Hepatocyte (in vitro differentiated cells): Measurements from ENCODE around the gene ACOT12. TPM values are rescaled to one million over a fixed set of nuclear protein-coding genes. Genes with fewer than 3 reads are reported as not detected.

Experiments
- DNase-seq: peaks from one replicate; pipeline ENCODE4 v3.0.0-alpha.2; 2016; ENCODE audit warnings: low spot score
- H2AFZ ChIP-seq: fragments of 200-600 bp; sonication (generic); 2 replicates; pipeline ENCODE4 v1.6.0; 2016; ENCODE audit warnings: antibody characterized with exemption, mild to moderate bottlenecking
- H3K27ac ChIP-seq: fragments of 200-600 bp; sonication (generic); 2 replicates; pipeline ENCODE4 v1.5.1; 2016; ENCODE audit warnings: mild to moderate bottlenecking
- H3K27me3 ChIP-seq: fragments of 200-600 bp; sonication (generic); 2 replicates; pipeline ENCODE4 v1.6.1; 2016
- H3K36me3 ChIP-seq: fragments of 200-600 bp; sonication (generic); replicated peaks from 2 replicates; pipeline ENCODE4 v1.5.1; 2016; ENCODE audit warnings: low read depth; ENCODE audit not compliant: insufficient read depth
- H3K4me1 ChIP-seq: fragments of 200-600 bp; sonication (generic); 2 replicates; pipeline ENCODE4 v1.5.1; 2016; ENCODE audit warnings: mild to moderate bottlenecking, moderate library complexity; ENCODE audit not compliant: insufficient read depth
- H3K4me2 ChIP-seq: fragments of 200-600 bp; sonication (generic); 2 replicates; pipeline ENCODE4 v1.6.0; 2016
- H3K4me3 ChIP-seq: fragments of 200-600 bp; sonication (generic); 2 replicates; pipeline ENCODE4 v1.5.1; 2016; ENCODE audit warnings: mild to moderate bottlenecking
- H3K79me2 ChIP-seq: fragments of 200-600 bp; sonication (generic); 2 replicates; pipeline ENCODE4 v1.6.0; 2017; ENCODE audit warnings: mild to moderate bottlenecking
- H3K9me2 ChIP-seq: fragments of 200-600 bp; sonication (generic); replicated peaks from 2 replicates; pipeline ENCODE4 v1.6.0; 2017; ENCODE audit warnings: mild to moderate bottlenecking; ENCODE audit not compliant: insufficient read depth
- H3K9me3 ChIP-seq: fragments of 200-600 bp; sonication (generic); 2 replicates; pipeline ENCODE4 v1.5.1; 2016; ENCODE audit warnings: low read depth, mild to moderate bottlenecking
- H4K20me1 ChIP-seq: fragments of 200-600 bp; sonication (generic); 2 replicates; pipeline ENCODE4 v1.6.0; 2016; ENCODE audit warnings: mild to moderate bottlenecking; ENCODE audit not compliant: insufficient read depth, poor library complexity, severe bottlenecking
- EZH2 ChIP-seq: fragments of 200-600 bp; sonication (generic); IDR thresholded peaks from 2 replicates; pipeline ENCODE4 v1.6.1; 2016; ENCODE audit warnings: antibody characterized with exemption, mild to moderate bottlenecking, borderline replicate concordance
- EZH2phosphoT487 ChIP-seq: fragments of 200-600 bp; sonication (generic); IDR thresholded peaks from one replicate; pipeline ENCODE4 v1.6.1; 2018; ENCODE audit warnings: antibody characterized with exemption, mild to moderate bottlenecking, low read depth, moderate library complexity; ENCODE audit not compliant: unreplicated experiment, severe bottlenecking
- WGBS: methylation state at CpG from one replicate; pipeline ENCODE4 v1.1.6; 2016; ENCODE audit warnings: low lambda C conversion rate; ENCODE audit errors: missing lambda C conversion rate; 5-methylcytosine and 5-hydroxymethylcytosine counted together
- polyA plus RNA-seq: library from polyadenylated mRNA; unstranded; fragments of >200 nt; fragmentation: Nextera tagmentation; extraction: Ambion mirVana; gene quantifications from 2 replicates; pipeline ENCODE4 v1.2.1, GENCODE V29; 2016
- total RNA-seq: library from RNA; depleted of rRNA; stranded (reverse); fragments of >200 nt; gene quantifications from 2 replicates; pipeline ENCODE4 v1.2.3, GENCODE V29; 2014
- TF ChIP-seq, protein P1 (sequence below): fragments of 200-600 bp; sonication (generic); IDR thresholded peaks from 2 replicates; pipeline ENCODE4 v1.5.1; 2016; ENCODE audit warnings: antibody characterized with exemption, mild to moderate bottlenecking; ENCODE audit not compliant: poor library complexity

Gene ACOT12
- total and polyA plus RNA-seq, 2 experiments from 2014 or later, result 2.9 to 10.2 TPM

DNA sequence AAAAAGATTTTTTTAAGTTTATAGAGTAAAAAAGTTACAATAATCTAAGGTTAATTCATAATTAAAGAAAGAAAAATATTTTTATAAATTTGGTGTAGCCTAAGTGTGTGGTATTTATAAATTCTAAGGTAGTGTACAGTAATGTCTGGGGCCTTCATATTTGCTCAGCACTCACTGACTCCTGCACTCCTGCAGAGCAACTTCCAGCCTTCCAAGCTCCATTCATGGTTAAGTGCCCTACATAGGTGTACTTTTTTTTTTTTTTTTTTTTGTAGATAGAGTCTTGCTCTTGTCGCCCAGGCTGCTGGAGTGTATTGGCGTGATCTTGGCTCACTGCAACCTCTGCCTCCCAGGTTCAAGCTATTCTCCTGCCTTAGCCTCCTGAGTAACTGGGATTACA lies 10.1 kb downstream of the ACOT12 start:
- WGBS, result 100% methylated on average over 2 of the region's 2 CpGs
- no peak for DNase-seq
- no peaks in the 10 kb centered on the region for H3K27me3 ChIP-seq
- no peaks in the 10 kb centered on the region for H3K4me1 ChIP-seq
- H3K79me2 ChIP-seq, result no peaks in the 10 kb centered on the region
- H3K9me2 ChIP-seq, result no peaks in the 10 kb centered on the region
- no peak overlapping the region for H3K27ac ChIP-seq
- no peak overlapping the region for H2AFZ ChIP-seq
- no peak overlapping the region for H3K4me3 ChIP-seq
- no peak overlapping the region for H3K4me2 ChIP-seq
- H4K20me1 ChIP-seq, result no peaks in the 10 kb centered on the region
- H3K36me3 ChIP-seq, result no peaks in the 10 kb centered on the region
- no peaks in the 10 kb centered on the region for H3K9me3 ChIP-seq
- TF ChIP-seq, protein P1, sequence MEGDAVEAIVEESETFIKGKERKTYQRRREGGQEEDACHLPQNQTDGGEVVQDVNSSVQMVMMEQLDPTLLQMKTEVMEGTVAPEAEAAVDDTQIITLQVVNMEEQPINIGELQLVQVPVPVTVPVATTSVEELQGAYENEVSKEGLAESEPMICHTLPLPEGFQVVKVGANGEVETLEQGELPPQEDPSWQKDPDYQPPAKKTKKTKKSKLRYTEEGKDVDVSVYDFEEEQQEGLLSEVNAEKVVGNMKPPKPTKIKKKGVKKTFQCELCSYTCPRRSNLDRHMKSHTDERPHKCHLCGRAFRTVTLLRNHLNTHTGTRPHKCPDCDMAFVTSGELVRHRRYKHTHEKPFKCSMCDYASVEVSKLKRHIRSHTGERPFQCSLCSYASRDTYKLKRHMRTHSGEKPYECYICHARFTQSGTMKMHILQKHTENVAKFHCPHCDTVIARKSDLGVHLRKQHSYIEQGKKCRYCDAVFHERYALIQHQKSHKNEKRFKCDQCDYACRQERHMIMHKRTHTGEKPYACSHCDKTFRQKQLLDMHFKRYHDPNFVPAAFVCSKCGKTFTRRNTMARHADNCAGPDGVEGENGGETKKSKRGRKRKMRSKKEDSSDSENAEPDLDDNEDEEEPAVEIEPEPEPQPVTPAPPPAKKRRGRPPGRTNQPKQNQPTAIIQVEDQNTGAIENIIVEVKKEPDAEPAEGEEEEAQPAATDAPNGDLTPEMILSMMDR, result no peak
- TF ChIP-seq EZH2 (no peak), EZH2phosphoT487 (no peak)

DNA sequence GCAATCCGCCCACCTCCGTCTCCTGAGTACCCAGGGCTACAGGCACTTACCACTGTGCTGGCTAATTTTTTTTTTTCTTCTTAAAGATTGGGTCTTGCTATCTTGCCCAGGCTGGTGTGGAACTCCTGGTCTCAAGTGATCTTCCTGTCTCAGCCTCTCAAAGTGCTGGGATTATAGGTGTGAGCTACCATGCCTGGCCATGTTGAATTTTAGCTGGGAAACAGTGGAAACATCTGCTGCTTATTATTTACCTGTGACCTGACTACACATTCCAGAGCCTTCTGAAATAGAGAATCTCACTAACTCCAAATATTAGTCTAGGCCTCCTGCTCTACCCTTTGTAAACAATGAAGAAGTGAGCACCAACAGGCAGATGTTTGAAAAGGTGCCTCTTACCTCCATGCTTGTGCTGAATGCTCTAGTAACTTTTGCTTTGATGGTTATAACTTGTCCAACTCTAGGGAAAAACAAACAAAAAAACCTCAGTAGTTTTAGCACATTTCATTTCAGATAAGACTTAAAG lies 22.5 kb downstream of the ACOT12 start:
- Histone ChIP-seq H3K4me2 (no peak overlapping the region), H3K36me3 (no peaks in the 10 kb centered on the region), H3K9me3 (no peaks in the 10 kb centered on the region), H3K4me3 (no peak overlapping the region), H3K4me1 (peaks cover 7% of the 10 kb centered on the region), H4K20me1 (no peaks in the 10 kb centered on the region), H3K79me2 (no peaks in the 10 kb centered on the region), H2AFZ (no peak overlapping the region), H3K27me3 (no peaks in the 10 kb centered on the region), H3K9me2 (no peaks in the 10 kb centered on the region), H3K27ac (no peak overlapping the region)
- TF ChIP-seq EZH2phosphoT487 (peak; percentile 94), EZH2 (no peak)
- 77% methylated on average over 2 of the region's 2 CpGs for WGBS
- DNase-seq, result no peak

DNA sequence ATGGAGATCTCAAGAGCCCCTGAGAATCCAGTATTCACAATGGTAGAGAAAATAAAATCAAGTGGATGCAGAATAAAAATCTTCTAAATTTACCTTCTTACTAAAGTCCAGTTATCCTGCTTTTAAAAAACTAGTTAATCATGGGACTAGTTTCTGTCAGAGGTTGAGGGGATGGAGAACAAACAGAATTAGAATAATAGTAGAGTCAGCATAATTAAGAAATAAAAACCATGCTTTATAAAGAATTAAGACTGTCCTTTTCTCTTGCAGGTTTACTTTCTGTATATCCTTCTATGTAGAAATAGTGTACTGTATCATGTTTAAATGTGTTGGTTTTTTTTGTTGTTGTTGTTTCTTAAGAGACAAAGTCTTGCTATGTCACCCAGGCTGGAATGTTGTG lies 23.0 kb downstream of the ACOT12 start:
- TF ChIP-seq, protein P1, result no peak
- TF ChIP-seq EZH2, result no peak
- H3K4me2 ChIP-seq, result no peak overlapping the region
- DNase-seq, result no peak
- no peaks in the 10 kb centered on the region for H3K36me3 ChIP-seq
- no peak overlapping the region for H3K27ac ChIP-seq
- H3K27me3 ChIP-seq, result no peaks in the 10 kb centered on the region
- H3K4me1 ChIP-seq, result peaks cover 7% of the 10 kb centered on the region
- no peaks in the 10 kb centered on the region for H4K20me1 ChIP-seq
- H3K9me3 ChIP-seq, result no peaks in the 10 kb centered on the region
- H3K4me3 ChIP-seq, result no peak overlapping the region
- no peaks in the 10 kb centered on the region for H3K9me2 ChIP-seq
- no peak overlapping the region for H2AFZ ChIP-seq
- no peaks in the 10 kb centered on the region for H3K79me2 ChIP-seq

DNA sequence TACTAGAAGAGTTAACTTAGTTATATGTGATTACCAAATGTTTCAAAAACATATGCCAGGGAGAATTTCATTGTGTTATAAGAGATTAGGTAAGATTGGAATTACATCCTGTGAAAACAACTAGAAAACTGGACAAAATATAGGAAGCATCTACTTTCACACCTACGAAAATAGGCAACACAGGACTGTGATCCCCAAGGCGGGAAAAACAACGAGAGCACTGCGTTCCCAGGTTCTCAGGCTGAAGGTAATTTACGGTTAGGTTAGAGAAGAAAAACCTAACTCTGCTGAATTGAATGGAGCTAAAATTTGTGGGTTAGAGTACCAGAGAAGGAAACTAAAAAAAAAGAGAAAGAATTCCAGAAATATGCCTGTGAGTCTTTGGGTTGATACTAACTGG lies 28.4 kb downstream of the ACOT12 start:
- Histone ChIP-seq H3K27me3 (no peaks in the 10 kb centered on the region), H3K9me2 (no peaks in the 10 kb centered on the region), H2AFZ (no peak overlapping the region), H3K36me3 (no peaks in the 10 kb centered on the region), H3K4me3 (no peak overlapping the region), H3K4me1 (peaks cover 31% of the 10 kb centered on the region), H3K4me2 (no peak overlapping the region), H3K79me2 (no peaks in the 10 kb centered on the region), H3K27ac (no peak overlapping the region), H4K20me1 (no peaks in the 10 kb centered on the region), H3K9me3 (no peaks in the 10 kb centered on the region)
- WGBS, result 91% methylated on average over 5 of the region's 5 CpGs
- DNase-seq, result no peak
- TF ChIP-seq, protein P1, result no peak
- TF ChIP-seq EZH2phosphoT487, result no peak
- TF ChIP-seq EZH2, result no peak
